Sigmoid colon (tissue), 4 donors: Measurements from ENCODE around the gene ZNF69.

Experiments
- CTCF ChIP-seq, 4 experiments: fragments of 450-650 bp in 3 of 4; fragments of 200-600 bp in 1 of 4; IDR thresholded peaks; one replicate each; pipeline ENCODE4 v1.5.1; 2016 to 2019; ENCODE audit warnings: antibody characterized with exemption in 4 of 4, mild to moderate bottlenecking in 3 of 4, moderate library complexity in 2 of 4
- POLR2A ChIP-seq, 2 donors: fragments of 450-650 bp; IDR thresholded peaks; one replicate each; pipeline ENCODE4 v1.6.1; 2016; ENCODE audit warnings: antibody characterized with exemption in 2 of 2, mild to moderate bottlenecking in 2 of 2, moderate library complexity in 2 of 2
- POLR2AphosphoS5 ChIP-seq, 4 donors: sonication (generic); formaldehyde crosslinking; IDR thresholded peaks; one replicate each; pipeline ENCODE4 v1.6.1; 2017; ENCODE audit warnings: antibody characterized with exemption in 4 of 4

- no peak for TF ChIP-seq CTCF (IDR thresholded peaks at IDR 0.05)
- TF ChIP-seq POLR2A (IDR thresholded peaks at IDR 0.05) = no peak
- TF ChIP-seq POLR2AphosphoS5 (IDR thresholded peaks at IDR 0.05) = no peak
Observed at GRCh38 chr19:11931051-11931450, 43.5 kb downstream of the ZNF69 start.
